AG09309 (cell line): ENCODE data around the gene USP4.

Experiments used
- DNase-seq: peaks from one replicate; pipeline ENCODE4 v3.0.0-alpha.2; 2010; ENCODE audit warnings: low read depth
- H3K4me3 ChIP-seq: 2 replicates; pipeline ENCODE4 v1.5.1; 2011; ENCODE audit warnings: mild to moderate bottlenecking, low read depth, low read length, moderate library complexity; ENCODE audit not compliant: control insufficient read depth
- TF ChIP-seq, protein P1 (sequence below): IDR thresholded peaks from 2 replicates; pipeline ENCODE4 v1.5.1; 2011; ENCODE audit warnings: mild to moderate bottlenecking, low read depth, low read length, inconsistent platforms; ENCODE audit not compliant: insufficient read depth, control insufficient read depth; ENCODE audit errors: missing control alignments

Gene USP4, protein sequence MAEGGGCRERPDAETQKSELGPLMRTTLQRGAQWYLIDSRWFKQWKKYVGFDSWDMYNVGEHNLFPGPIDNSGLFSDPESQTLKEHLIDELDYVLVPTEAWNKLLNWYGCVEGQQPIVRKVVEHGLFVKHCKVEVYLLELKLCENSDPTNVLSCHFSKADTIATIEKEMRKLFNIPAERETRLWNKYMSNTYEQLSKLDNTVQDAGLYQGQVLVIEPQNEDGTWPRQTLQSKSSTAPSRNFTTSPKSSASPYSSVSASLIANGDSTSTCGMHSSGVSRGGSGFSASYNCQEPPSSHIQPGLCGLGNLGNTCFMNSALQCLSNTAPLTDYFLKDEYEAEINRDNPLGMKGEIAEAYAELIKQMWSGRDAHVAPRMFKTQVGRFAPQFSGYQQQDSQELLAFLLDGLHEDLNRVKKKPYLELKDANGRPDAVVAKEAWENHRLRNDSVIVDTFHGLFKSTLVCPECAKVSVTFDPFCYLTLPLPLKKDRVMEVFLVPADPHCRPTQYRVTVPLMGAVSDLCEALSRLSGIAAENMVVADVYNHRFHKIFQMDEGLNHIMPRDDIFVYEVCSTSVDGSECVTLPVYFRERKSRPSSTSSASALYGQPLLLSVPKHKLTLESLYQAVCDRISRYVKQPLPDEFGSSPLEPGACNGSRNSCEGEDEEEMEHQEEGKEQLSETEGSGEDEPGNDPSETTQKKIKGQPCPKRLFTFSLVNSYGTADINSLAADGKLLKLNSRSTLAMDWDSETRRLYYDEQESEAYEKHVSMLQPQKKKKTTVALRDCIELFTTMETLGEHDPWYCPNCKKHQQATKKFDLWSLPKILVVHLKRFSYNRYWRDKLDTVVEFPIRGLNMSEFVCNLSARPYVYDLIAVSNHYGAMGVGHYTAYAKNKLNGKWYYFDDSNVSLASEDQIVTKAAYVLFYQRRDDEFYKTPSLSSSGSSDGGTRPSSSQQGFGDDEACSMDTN

DNA sequence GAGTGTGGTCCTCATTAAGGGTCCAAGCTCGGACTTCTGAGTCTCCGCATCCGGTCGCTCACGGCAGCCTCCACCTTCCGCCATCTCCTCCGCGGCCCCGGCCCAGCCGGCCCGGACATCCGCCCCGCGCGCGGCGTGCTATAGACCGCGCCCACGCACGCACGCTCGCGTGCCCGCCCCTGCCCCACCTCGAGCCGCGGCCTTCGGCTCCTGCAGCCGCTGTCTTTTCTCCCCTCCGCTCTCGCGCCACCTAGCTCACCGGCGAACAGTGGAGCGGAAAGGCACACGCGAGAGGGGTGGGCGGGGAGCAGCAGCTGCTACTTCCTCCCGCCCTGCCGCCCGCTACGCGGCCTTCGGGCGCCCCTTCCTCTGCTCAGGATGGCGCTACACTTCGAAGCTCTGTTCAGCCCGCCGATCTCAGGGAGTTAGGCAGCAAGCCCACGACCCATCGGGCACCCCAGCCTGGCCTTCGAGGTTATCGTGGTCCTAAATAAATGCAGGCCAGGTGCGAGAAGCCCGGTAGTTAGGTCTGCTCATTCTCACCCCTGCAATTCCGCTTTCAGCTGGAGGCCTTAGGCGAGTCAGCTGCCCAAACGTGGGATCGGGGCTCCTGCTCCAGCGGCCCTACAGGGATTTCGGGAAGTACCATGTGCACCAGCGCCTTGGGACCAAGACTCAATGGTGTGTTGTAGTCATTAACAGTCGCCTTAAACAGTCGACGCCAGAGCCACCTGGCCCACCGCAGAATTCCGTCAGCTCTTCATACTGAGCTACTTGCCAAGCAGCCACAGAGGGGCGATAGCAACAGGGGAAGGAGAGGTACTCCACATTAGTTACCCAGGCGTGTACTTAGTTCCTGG, at the start of gene USP4:
Gene USP4 (minus strand): TSS at position 113 of the 860 bp plus-strand sequence. CDS start 29 bp downstream, at position 84.
- peak within 1 kb of the TSS; percentile 85 for H3K4me3 ChIP-seq
- peak; percentile 56 for DNase-seq
- TF ChIP-seq, protein P1, sequence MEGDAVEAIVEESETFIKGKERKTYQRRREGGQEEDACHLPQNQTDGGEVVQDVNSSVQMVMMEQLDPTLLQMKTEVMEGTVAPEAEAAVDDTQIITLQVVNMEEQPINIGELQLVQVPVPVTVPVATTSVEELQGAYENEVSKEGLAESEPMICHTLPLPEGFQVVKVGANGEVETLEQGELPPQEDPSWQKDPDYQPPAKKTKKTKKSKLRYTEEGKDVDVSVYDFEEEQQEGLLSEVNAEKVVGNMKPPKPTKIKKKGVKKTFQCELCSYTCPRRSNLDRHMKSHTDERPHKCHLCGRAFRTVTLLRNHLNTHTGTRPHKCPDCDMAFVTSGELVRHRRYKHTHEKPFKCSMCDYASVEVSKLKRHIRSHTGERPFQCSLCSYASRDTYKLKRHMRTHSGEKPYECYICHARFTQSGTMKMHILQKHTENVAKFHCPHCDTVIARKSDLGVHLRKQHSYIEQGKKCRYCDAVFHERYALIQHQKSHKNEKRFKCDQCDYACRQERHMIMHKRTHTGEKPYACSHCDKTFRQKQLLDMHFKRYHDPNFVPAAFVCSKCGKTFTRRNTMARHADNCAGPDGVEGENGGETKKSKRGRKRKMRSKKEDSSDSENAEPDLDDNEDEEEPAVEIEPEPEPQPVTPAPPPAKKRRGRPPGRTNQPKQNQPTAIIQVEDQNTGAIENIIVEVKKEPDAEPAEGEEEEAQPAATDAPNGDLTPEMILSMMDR: peak; percentile 65

DNA sequence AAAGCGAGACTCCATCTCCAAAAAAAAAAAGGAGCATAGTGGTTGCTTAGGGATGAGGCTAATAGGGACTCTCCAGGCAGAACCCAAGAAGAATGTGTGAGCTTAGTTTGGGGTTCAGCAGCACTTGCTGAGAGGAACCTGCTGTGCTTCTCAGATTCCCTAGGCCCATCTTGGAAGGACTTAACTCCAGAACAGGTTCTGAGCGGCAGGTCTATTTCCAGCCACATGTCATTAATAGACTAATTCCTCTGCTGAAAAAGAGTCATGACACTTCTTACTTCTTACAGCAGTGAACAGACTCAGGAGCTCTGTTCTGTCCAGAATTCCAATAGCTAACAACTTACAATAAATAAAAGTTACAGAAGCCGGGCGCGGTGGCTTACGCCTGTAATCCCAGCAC, 49.4 kb upstream of the USP4 start:
- no peak for DNase-seq
- TF ChIP-seq, protein P1: no peak

DNA sequence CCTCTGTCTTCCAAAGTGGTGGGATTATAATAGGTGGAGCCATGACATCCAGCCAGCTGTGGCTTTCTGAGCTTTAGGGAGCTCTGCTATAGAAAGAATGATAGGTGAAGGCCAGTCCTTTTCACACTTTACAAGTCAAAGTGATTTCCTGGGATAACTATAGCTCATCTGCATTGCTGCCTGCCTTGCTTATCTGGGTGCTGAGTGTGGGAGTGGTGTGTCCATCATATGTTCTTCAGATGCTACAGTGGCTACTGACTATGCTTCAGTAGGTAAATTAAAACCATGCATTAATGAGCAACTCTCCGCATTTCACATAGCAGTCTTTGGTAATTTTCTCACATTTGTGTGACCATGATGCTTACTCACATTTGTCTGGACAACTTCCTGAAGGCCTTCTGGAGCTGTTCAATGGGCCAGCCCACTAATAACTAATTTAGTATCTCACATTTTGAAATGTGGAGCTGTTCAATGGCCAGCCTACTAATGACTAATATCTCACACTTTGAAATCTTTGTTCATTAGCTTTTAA, 48.5 kb upstream of the USP4 start:
- TF ChIP-seq, protein P1: no peak
- no peak overlapping the region for H3K4me3 ChIP-seq
- no peak for DNase-seq

More for the DNA sequence above, 49.4 kb upstream of the USP4 start:
- no peak overlapping the region for H3K4me3 ChIP-seq

DNA sequence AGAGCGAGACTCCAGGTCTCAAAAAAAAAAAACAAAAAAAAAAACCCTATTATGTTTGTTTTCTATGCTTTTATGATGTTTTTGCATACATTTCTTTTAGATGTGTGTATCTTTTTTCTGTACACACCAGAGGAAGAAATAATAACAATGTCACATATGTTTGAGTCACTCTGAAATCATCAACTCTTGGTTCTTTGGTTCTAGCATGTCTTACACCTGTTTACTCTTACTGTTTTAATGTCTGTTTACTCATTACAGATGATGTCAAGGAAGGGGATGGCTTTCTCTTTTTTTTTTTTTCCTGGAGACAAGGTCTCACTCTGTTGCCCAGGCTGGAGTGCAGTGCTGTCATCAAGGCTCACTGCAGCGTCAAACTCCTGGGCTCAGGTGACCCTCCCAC, 47.9 kb upstream of the USP4 start:
- TF ChIP-seq, protein P1: no peak
- no peak for DNase-seq

DNA sequence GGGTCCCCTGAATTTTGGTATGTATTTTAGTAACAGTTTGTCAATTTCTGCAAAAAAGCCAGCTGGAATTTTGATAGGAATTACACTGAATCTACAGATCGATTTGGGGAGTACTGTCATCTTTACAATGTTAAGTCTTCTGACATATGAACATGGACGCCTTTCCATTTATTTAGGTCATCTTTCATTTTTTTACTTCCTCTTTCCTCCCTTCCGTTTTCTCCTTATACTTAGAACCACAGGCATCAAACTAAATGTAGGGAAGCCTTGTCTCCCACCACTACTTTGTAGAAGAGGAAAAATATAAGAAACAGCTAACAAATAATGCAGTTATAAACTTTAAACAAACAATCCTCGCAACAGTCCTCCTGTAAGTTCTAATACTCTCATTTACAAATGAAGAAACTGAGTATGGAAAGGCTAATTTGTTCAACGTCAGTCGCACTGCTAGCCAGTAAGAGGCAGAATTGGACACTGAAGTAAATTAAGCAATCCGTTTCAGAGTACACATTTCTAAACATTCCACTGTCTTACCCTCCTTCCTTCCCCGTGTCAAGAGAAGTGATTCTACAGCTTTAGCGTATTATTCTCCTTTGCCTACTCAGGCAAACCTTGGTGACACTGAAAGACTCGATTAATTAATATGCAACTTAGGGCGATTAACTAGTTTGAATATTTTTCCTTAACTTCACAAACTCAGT, 46.4 kb upstream of the USP4 start:
- DNase-seq: no peak
- TF ChIP-seq, protein P1: no peak
- no peak overlapping the region for H3K4me3 ChIP-seq

More for the DNA sequence above, 47.9 kb upstream of the USP4 start:
- no peak overlapping the region for H3K4me3 ChIP-seq

DNA sequence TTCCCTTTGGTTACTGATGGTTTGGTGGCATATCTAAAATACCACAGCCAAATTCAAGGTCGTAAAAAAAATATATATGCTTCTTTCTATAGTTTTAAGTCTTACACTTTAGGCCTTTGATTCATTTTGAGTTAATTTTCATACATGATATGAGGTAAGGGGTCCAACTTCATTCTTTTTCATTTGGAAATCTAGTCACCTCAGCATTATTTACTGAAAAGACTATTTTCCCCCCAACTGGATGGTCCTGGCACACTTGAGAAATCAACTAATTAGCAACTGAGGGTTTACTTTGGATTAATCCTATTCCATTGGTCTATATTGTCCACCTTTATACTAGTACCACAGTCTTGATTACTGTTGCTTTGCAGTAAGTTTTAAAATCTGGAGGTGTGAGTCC, 45.8 kb upstream of the USP4 start:
- TF ChIP-seq, protein P1: no peak
- no peak overlapping the region for H3K4me3 ChIP-seq
- no peak for DNase-seq
